Measurements from ENCODE around the gene BCO1. TPM values are rescaled to one million over a fixed set of nuclear protein-coding genes. Genes with fewer than 3 reads are reported as not detected.

Gene BCO1
- total and polyA plus RNA-seq, 2 of the 4 experiments (the other 2 are of a cell fraction): not detected

DNA sequence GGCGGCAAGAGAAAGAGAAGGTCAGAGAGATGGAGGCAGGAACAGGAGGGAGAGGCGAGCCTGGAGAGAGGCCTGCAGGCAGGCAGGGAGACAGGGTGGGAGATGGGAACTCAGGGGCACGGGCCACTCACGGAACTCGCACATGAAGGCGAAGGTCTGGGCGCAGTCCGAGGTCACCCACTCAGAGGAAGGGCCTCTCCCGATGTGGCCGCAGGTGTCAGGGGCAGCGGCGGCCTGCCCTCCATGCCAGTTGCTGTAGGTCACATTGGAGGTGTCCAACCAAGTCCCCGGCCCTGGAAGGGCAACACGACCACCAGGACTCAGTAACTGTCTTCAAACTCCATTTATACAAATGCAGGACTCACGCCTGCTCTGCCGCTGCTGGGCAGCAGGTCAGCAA, 22.4 kb upstream of the BCO1 start:
- intact Hi-C loops (cut with micrococcal nuclease) (no loop called here), dilution Hi-C loops (cut with HindIII; ENCODE audit: low sequenced_read_pairs, unreplicated experiment) (no loop called here), in situ Hi-C loops (cut with MboI; ENCODE audit: low sequenced_read_pairs) (no loop called here)
- H3K9me1 ChIP-seq (ENCODE audit: insufficient read depth, low read length): no peaks in the 10 kb centered on the region
- H2AK9ac ChIP-seq (replicated peaks; ENCODE audit: low read depth, low read length, poor library complexity): no peak overlapping the region
- no peak overlapping the region for H2BK5ac ChIP-seq (ENCODE audit: low read depth, low read length, poor library complexity, severe bottlenecking)
- TF ChIP-seq, protein P1, sequence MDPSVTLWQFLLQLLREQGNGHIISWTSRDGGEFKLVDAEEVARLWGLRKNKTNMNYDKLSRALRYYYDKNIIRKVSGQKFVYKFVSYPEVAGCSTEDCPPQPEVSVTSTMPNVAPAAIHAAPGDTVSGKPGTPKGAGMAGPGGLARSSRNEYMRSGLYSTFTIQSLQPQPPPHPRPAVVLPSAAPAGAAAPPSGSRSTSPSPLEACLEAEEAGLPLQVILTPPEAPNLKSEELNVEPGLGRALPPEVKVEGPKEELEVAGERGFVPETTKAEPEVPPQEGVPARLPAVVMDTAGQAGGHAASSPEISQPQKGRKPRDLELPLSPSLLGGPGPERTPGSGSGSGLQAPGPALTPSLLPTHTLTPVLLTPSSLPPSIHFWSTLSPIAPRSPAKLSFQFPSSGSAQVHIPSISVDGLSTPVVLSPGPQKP (IDR thresholded peaks at IDR 0.05; ENCODE audit: borderline replicate concordance, low read depth, low read length): no peak
- no peak for TF ChIP-seq RAD21 (IDR thresholded peaks at IDR 0.05; ENCODE audit: low read length)
- TF ChIP-seq, protein P2, sequence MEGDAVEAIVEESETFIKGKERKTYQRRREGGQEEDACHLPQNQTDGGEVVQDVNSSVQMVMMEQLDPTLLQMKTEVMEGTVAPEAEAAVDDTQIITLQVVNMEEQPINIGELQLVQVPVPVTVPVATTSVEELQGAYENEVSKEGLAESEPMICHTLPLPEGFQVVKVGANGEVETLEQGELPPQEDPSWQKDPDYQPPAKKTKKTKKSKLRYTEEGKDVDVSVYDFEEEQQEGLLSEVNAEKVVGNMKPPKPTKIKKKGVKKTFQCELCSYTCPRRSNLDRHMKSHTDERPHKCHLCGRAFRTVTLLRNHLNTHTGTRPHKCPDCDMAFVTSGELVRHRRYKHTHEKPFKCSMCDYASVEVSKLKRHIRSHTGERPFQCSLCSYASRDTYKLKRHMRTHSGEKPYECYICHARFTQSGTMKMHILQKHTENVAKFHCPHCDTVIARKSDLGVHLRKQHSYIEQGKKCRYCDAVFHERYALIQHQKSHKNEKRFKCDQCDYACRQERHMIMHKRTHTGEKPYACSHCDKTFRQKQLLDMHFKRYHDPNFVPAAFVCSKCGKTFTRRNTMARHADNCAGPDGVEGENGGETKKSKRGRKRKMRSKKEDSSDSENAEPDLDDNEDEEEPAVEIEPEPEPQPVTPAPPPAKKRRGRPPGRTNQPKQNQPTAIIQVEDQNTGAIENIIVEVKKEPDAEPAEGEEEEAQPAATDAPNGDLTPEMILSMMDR (conservative IDR thresholded peaks at IDR 0.05; ENCODE audit: low read depth, low read length): no peak
- TF ChIP-seq POLR2A (IDR thresholded peaks at IDR 0.05; ENCODE audit: low read depth, low read length): no peak
- TF ChIP-seq CHD1 (IDR thresholded peaks at IDR 0.05; ENCODE audit: low read depth, low read length): no peak
- H3K4me2 ChIP-seq (ENCODE audit: low read depth, low read length): no peak overlapping the region
- no peak overlapping the region for H3K56ac ChIP-seq (ENCODE audit: extremely low read depth, insufficient read depth, low read length)
- no peak overlapping the region for H2BK15ac ChIP-seq (ENCODE audit: low read depth, low read length)
- ChIA-PET POLR2A (ENCODE audit: unreplicated experiment) (no interaction called here), CTCF (interaction anchor here (1.6 kb wide), 1 partner anchor 11 kb away, joined by 6 read pairs; no protein-coding TSS in a partner anchor)
- no peaks in the 10 kb centered on the region for H3K9me3 ChIP-seq (ENCODE audit: control insufficient read depth, insufficient read depth, low read length)
- H3K4ac ChIP-seq (ENCODE audit: low read depth, low read length): no peak overlapping the region
- H4K20me1 ChIP-seq (ENCODE audit: insufficient read depth, low read length): no peaks in the 10 kb centered on the region
- ATAC-seq (ENCODE audit: low read depth) (no peak), DNase-seq (no peak)
- H4K8ac ChIP-seq (ENCODE audit: low read depth in 2 of 2, low read length in 2 of 2): no peak overlapping the region
- no peak overlapping the region for H4K5ac ChIP-seq (ENCODE audit: low read depth, low read length)
- H3K79me1 ChIP-seq (ENCODE audit: low read depth in 1 of 2, low read length in 2 of 2): no peaks in the 10 kb centered on the region
- H3K18ac ChIP-seq (ENCODE audit: low read depth, low read length): no peak overlapping the region
- H2AFZ ChIP-seq (replicated peaks; ENCODE audit: low read length, poor library complexity): no peak overlapping the region
- no peaks in the 10 kb centered on the region for H3K36me3 ChIP-seq (ENCODE audit: control insufficient read depth, insufficient read depth, low read length)
- no peak overlapping the region for H4K91ac ChIP-seq (ENCODE audit: insufficient read depth, low read depth, low read length)
- H3K9ac ChIP-seq (ENCODE audit: low read depth, low read length): no peak overlapping the region
- H3K27ac ChIP-seq (ENCODE audit: insufficient read depth, low read length): no peak overlapping the region
- no peak overlapping the region for H3K4me3 ChIP-seq (ENCODE audit: insufficient read depth, low read depth, low read length)
- H3K4me1 ChIP-seq (ENCODE audit: control insufficient read depth, insufficient read depth, low read length): no peaks in the 10 kb centered on the region
- no TSS peak for BruUV-seq (replicated peaks)
- WGBS, 2 experiments (ENCODE audit: extremely low coverage in 2 of 2, insufficient read length in 1 of 2): 78% methylated on average over 7 of the region's 16 CpGs; no CpG with 5 or more reads in 1 of the 2 experiments
- H2BK120ac ChIP-seq (ENCODE audit: low read depth, low read length): no peak overlapping the region
- H3K14ac ChIP-seq (replicated peaks; ENCODE audit: low read depth, low read length): no peak overlapping the region
- peaks cover 19% of the 10 kb centered on the region for H3K27me3 ChIP-seq (ENCODE audit: control insufficient read depth, insufficient read depth, low read length)
- no peak overlapping the region for H3K23ac ChIP-seq (ENCODE audit: low read depth, low read length)
- H2AK5ac ChIP-seq (ENCODE audit: low read depth, low read length): no peak overlapping the region
- H2BK20ac ChIP-seq (ENCODE audit: low read depth, low read length): no peak overlapping the region

Measured in IMR-90 (cell line).